HT-29 (cell line): ENCODE data around the gene PCBD1. TPM values are rescaled to one million over a fixed set of nuclear protein-coding genes. Genes with fewer than 3 reads are reported as not detected.

Source experiments
- DNase-seq: peaks from one replicate; pipeline ENCODE4 v3.0.0-alpha.2; 2015; ENCODE audit warnings: low spot score
- total RNA-seq: library from RNA; depleted of rRNA; stranded (reverse); fragments of >200 nt; shearing (Covaris generic); gene quantifications from 2 replicates; pipeline ENCODE4 v1.2.3, GENCODE V29; 2014; rRNA removed

PCBD1 gene
- total RNA-seq, 1 experiment from 2014 or later = 147 TPM

GRCh38 chr10:70834021-70834420 lies 54.3 kb downstream of the PCBD1 start:
- no peak for DNase-seq

- DNase-seq = no peak
Measured at GRCh38 chr10:70833601-70834000, 54.8 kb downstream of the PCBD1 start.

Other genes with a start within 250 kb of the PCBD1 start
- gene ADAMTS14, start 216.1 kb downstream of the PCBD1 start, total RNA-seq = 0.03 and 0.15 TPM in 2 replicates
- not detected in 2 replicates for gene TBATA, start 103.2 kb downstream of the PCBD1 start, total RNA-seq
- 34.4 and 37.5 TPM in 2 replicates for gene SGPL1, start 72.6 kb downstream of the PCBD1 start, total RNA-seq